ENCODE results near the gene EXOC6B.

DNA sequence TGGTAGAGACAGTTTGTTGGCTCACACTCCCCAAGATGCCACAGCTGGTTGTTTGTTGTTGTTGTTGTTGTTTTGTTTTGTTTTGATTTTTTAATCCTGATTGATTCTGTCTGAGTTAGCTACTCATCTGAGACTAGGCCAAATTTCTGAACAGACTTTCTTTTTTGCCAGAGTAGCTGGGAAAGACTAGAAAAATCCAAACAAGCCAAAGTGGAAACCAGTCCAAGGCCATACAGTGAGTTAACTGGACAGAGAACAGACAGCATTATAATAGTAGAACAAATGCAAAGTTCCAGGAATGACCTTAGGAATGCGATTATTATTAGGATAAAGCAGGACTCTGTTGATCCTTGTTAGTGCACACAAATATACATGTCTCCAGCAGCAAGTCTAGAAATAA is 634.4 kb downstream of the EXOC6B start:
- TF ChIP-seq POLR2A (IDR thresholded peaks at IDR 0.05), result no peak
- TF ChIP-seq, protein P1, sequence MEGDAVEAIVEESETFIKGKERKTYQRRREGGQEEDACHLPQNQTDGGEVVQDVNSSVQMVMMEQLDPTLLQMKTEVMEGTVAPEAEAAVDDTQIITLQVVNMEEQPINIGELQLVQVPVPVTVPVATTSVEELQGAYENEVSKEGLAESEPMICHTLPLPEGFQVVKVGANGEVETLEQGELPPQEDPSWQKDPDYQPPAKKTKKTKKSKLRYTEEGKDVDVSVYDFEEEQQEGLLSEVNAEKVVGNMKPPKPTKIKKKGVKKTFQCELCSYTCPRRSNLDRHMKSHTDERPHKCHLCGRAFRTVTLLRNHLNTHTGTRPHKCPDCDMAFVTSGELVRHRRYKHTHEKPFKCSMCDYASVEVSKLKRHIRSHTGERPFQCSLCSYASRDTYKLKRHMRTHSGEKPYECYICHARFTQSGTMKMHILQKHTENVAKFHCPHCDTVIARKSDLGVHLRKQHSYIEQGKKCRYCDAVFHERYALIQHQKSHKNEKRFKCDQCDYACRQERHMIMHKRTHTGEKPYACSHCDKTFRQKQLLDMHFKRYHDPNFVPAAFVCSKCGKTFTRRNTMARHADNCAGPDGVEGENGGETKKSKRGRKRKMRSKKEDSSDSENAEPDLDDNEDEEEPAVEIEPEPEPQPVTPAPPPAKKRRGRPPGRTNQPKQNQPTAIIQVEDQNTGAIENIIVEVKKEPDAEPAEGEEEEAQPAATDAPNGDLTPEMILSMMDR (IDR thresholded peaks at IDR 0.05), result no peak
